HCT116 (cell line): ENCODE measurements around the gene PRMT1. TPM values are rescaled to one million over a fixed set of nuclear protein-coding genes. Genes with fewer than 3 reads are reported as not detected.

Source experiments
- ATAC-seq: fragments of 200-7000 bp; cut with Tn5 transposase; 2 replicates; pipeline ENCODE4 v1.9.1; 2020; ENCODE audit warnings: mild to moderate bottlenecking, moderate library complexity
- BruUV-seq: library from RNA; stranded (reverse); fragments of 400-500 nt; replicated peaks from 2 replicates; lab custom pipeline; 2021; lab: Mats Ljungman, UMichigan
- CTCF ChIA-PET: fragments of 300-600 bp; sonication (Branson Sonifier 250); formaldehyde crosslinking; loops from one replicate; lab custom pipeline; 2021; ENCODE audit warnings: antibody characterized with exemption; lab: Charles Lee
- POLR2A ChIA-PET: fragments of 300-600, 350-600 bp; sonication (Branson Sonifier 250); formaldehyde crosslinking; loops from one replicate; lab custom pipeline; 2021; ENCODE audit warnings: antibody characterized with exemption; lab: Charles Lee
- RAD21 ChIA-PET, 2 experiments: fragments of 300-600 bp; sonication (Branson Sonifier 250); formaldehyde crosslinking; loops; one replicate each; lab custom pipeline; 2023; ENCODE audit warnings: low total read pairs in 2 of 2; ENCODE audit not compliant: uncharacterized antibody in 2 of 2, unreplicated experiment in 2 of 2, low non-redundant PET in 1 of 2; lab: Charles Lee
- DNase-seq: peaks from one replicate; pipeline ENCODE4 v3.0.0-alpha.2; 2010; ENCODE audit warnings: low read depth, low spot score
- H2AFZ ChIP-seq: fragments of 200-600 bp; shearing (Covaris generic), sonication (generic); 2 replicates; pipeline ENCODE4 v1.6.1; 2017; ENCODE audit warnings: low read depth, mixed run types, mixed read lengths, antibody characterized with exemption, low read length; ENCODE audit not compliant: poor library complexity, severe bottlenecking
- H3K27ac ChIP-seq: 2 replicates; pipeline ENCODE4 v1.5.1; 2012; ENCODE audit warnings: low read depth, low read length
- H3K27me3 ChIP-seq: fragments of 200-600 bp; sonication (generic); 2 replicates; pipeline ENCODE4 v1.6.1; 2016; ENCODE audit warnings: mixed run types, low read length, mixed read lengths; ENCODE audit not compliant: insufficient read depth
- H3K36me3 ChIP-seq, 2 experiments: fragments of 200-500 bp in 1 of 2; fragments of 200-600 bp in 1 of 2; sonication (Bioruptor generic) in 1 of 2; sonication (generic) in 1 of 2; 2 replicates each; pipeline versions ENCODE4 v1.5.1 to v1.6.1; 2014 to 2016; ENCODE audit warnings: low read length in 2 of 2, inconsistent platforms in 1 of 2, mixed read lengths in 1 of 2, mixed run types in 1 of 2; ENCODE audit not compliant: insufficient read depth in 2 of 2, control insufficient read depth in 1 of 2
- H3K4me1 ChIP-seq, 2 experiments: fragments of 200-600 bp in 1 of 2; sonication (generic) in 1 of 2; 2 replicates each; pipeline versions ENCODE4 v1.5.1 to v1.6.1; 2012 to 2017; ENCODE audit warnings: low read length in 2 of 2, inconsistent platforms in 1 of 2, mild to moderate bottlenecking in 1 of 2, mixed read lengths in 1 of 2, mixed run types in 1 of 2, moderate library complexity in 1 of 2; ENCODE audit not compliant: insufficient read depth in 2 of 2, control insufficient read depth in 1 of 2
- H3K4me2 ChIP-seq: fragments of 200-600 bp; sonication (generic); 2 replicates; pipeline ENCODE4 v1.6.1; 2017; ENCODE audit warnings: mixed run types, low read length, mixed read lengths
- H3K4me3 ChIP-seq, 2 experiments: fragments of 200-600 bp in 1 of 2; sonication (generic) in 1 of 2; replicated peaks in 1 of 2; 2 replicates each; pipeline ENCODE4 v1.5.1; 2011 to 2016; ENCODE audit warnings: low read length in 2 of 2, control low read depth in 1 of 2, low read depth in 1 of 2, mild to moderate bottlenecking in 1 of 2, mixed read lengths in 1 of 2, mixed run types in 1 of 2
- H3K79me2 ChIP-seq: fragments of 200-600 bp; sonication (generic); 2 replicates; pipeline ENCODE4 v1.6.1; 2017; ENCODE audit warnings: mild to moderate bottlenecking, mixed run types, low read length, moderate library complexity, mixed read lengths; ENCODE audit not compliant: insufficient read depth
- H3K9ac ChIP-seq: fragments of 200-600 bp; sonication (generic); 2 replicates; pipeline ENCODE4 v1.6.1; 2016; ENCODE audit warnings: low read length, mixed read lengths
- H3K9me2 ChIP-seq: fragments of 200-600 bp; sonication (generic), shearing (Covaris generic); 2 replicates; pipeline ENCODE4 v1.6.1; 2017; ENCODE audit warnings: mixed run types, mild to moderate bottlenecking, moderate library complexity; ENCODE audit not compliant: insufficient read depth
- H3K9me3 ChIP-seq, 2 experiments: fragments of 200-500 bp in 1 of 2; fragments of 200-600 bp in 1 of 2; sonication (Bioruptor generic) in 1 of 2; sonication (generic) in 1 of 2; 2 replicates each; pipeline ENCODE4 v1.6.1; 2014 to 2017; ENCODE audit warnings: low read length in 2 of 2, mixed read lengths in 2 of 2, inconsistent platforms in 1 of 2, low read depth in 1 of 2, mild to moderate bottlenecking in 1 of 2, mixed run types in 1 of 2, moderate library complexity in 1 of 2; ENCODE audit not compliant: control insufficient read depth in 1 of 2, insufficient read depth in 1 of 2
- H4K20me1 ChIP-seq: fragments of 200-600 bp; sonication (generic), shearing (Covaris generic); 2 replicates; pipeline ENCODE4 v1.6.1; 2017; ENCODE audit warnings: mixed run types, mild to moderate bottlenecking, moderate library complexity; ENCODE audit not compliant: insufficient read depth
- EGR1 ChIP-seq: IDR thresholded peaks from 2 replicates; pipeline ENCODE4 v1.6.1; 2012; ENCODE audit warnings: low read depth
- EZH2 ChIP-seq: fragments of 200-600 bp; sonication (generic); IDR thresholded peaks from 2 replicates; pipeline ENCODE4 v1.6.1; 2017; ENCODE audit warnings: antibody characterized with exemption, mixed run types
- POLR2A ChIP-seq: IDR thresholded peaks from 2 replicates; pipeline ENCODE4 v1.7.0; 2011; ENCODE audit warnings: borderline replicate concordance; ENCODE audit not compliant: insufficient read depth, insufficient read length; ENCODE audit errors: extremely low read depth
- POLR2AphosphoS5 ChIP-seq: IDR thresholded peaks from 2 replicates; pipeline ENCODE4 v1.6.1; 2011; ENCODE audit warnings: mild to moderate bottlenecking, low read depth, low read length, moderate library complexity
- SP1 ChIP-seq: IDR thresholded peaks from 2 replicates; pipeline ENCODE4 v1.6.1; 2012; ENCODE audit warnings: low read depth
- SRF ChIP-seq: IDR thresholded peaks from 2 replicates; pipeline ENCODE4 v1.6.1; 2012; ENCODE audit warnings: low read depth
- TCF7L2 ChIP-seq: IDR thresholded peaks from 2 replicates; pipeline ENCODE4 v1.7.0; 2011; ENCODE audit warnings: borderline replicate concordance, inconsistent platforms; ENCODE audit not compliant: insufficient read depth, insufficient read length; ENCODE audit errors: extremely low read depth
- YY1 ChIP-seq: IDR thresholded peaks from 2 replicates; pipeline ENCODE4 v1.6.1; 2011; ENCODE audit warnings: low read length, low read depth, moderate library complexity, mild to moderate bottlenecking; ENCODE audit not compliant: insufficient replicate concordance; ENCODE audit errors: extremely low read depth
- intact Hi-C: fragments of 100-400 bp; cut with micrococcal nuclease; formaldehyde crosslinking; loops from 2 replicates; pipeline ENCODE4 v1.10.0; 2022
- total RNA-seq: library from RNA; stranded (reverse); gene quantifications from one replicate; pipeline ENCODE4 v1.2.1, GENCODE V29; 2021; ENCODE audit not compliant: unreplicated experiment
- TF ChIP-seq, protein P1 (sequence below): IDR thresholded peaks from 2 replicates; pipeline ENCODE4 v1.6.1; 2012

Gene PRMT1
- total RNA-seq, 1 experiment from 2014 or later: 428 TPM

DNA sequence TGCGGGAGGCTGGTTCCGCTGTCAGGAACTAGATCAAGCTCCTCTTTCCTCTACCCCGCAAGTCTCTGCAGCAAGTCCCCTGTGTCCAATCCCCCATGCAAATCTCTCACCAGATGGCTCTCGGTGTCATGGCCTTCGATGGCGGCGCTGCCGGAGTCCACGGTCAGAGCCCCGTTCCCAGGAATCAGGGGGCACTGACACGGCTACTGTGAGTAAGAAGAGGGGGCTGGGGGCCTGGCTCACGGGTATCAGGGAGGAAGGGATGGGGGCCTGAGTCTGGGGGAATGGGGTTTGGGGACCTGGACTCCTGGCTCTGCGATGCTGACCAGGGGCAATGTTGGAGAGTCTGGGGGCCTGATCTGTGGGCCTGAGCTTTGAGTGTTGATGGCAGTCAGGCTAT is 31.1 kb upstream of the PRMT1 start:
- TF ChIP-seq EZH2 (no peak), SRF (no peak), TCF7L2 (no peak), POLR2AphosphoS5 (no peak), SP1 (no peak), YY1 (no peak)
- TF ChIP-seq, protein P1, sequence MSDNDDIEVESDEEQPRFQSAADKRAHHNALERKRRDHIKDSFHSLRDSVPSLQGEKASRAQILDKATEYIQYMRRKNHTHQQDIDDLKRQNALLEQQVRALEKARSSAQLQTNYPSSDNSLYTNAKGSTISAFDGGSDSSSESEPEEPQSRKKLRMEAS: no peak
- H3K9ac ChIP-seq: no peak overlapping the region
- H3K36me3 ChIP-seq: peaks cover 23 to 29% of the 10 kb centered on the region in 2 experiments; a peak in 3 of 4 replicates
- no peaks in the 10 kb centered on the region for H3K9me2 ChIP-seq
- ATAC-seq: no peak
- CTCF ChIA-PET: no interaction called here
- no peak overlapping the region for H2AFZ ChIP-seq
- peaks cover 6 to 12% of the 10 kb centered on the region in 2 experiments for H3K4me1 ChIP-seq
- H3K4me2 ChIP-seq: no peak overlapping the region
- no peaks in the 10 kb centered on the region for H4K20me1 ChIP-seq
- intact Hi-C loops: no loop called here
- no peak for DNase-seq
- RAD21 ChIA-PET: no interaction called here
- H3K79me2 ChIP-seq: peaks cover 78% of the 10 kb centered on the region
- POLR2A ChIA-PET: interaction anchor here (1.6 kb wide), 1 partner anchor 30 kb away, joined by 3 read pairs; no protein-coding TSS in a partner anchor
- no TSS peak for BruUV-seq
- H3K27ac ChIP-seq: no peak overlapping the region
- H3K27me3 ChIP-seq: no peaks in the 10 kb centered on the region
- no peak overlapping the region for H3K4me3 ChIP-seq
- H3K9me3 ChIP-seq: no peaks in the 10 kb centered on the region

DNA sequence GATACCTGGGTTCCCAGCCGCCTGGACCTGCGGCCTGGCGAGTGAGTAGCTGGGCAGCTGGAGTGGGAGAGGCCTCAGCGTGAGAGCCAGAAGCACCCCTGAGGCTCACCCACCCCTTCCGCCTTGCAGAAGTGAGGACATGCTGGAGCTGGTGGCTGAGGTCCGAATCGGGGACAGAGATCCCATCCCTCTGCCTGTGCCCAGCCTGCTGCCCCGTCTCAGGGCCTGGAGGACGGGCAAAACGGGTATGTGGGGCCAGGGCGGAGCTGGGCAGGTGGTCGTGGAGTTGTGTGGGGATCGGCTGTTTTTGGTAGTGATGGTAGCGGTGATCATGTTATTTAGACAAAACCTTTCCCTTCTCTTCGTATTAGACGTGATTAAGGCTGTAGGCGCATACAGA is 30.5 kb upstream of the PRMT1 start:
- no TSS peak for BruUV-seq
- ATAC-seq: no peak

More for the DNA sequence above, 30.5 kb upstream of the PRMT1 start:
- no peak for TF ChIP-seq EZH2
- no peak for TF ChIP-seq YY1
- no peak for TF ChIP-seq EGR1
- no peak for TF ChIP-seq POLR2A
- TF ChIP-seq, protein P1: no peak
- TF ChIP-seq SRF: no peak
- peaks cover 6 to 12% of the 10 kb centered on the region in 2 experiments for H3K4me1 ChIP-seq
- no peaks in the 10 kb centered on the region for H4K20me1 ChIP-seq
- H3K27ac ChIP-seq: no peak overlapping the region
- RAD21 ChIA-PET: no interaction called here
- no peaks in the 10 kb centered on the region for H3K9me2 ChIP-seq
- no peak overlapping the region for H3K9ac ChIP-seq
- H3K27me3 ChIP-seq: no peaks in the 10 kb centered on the region
- H2AFZ ChIP-seq: no peak overlapping the region
- H3K9me3 ChIP-seq: no peaks in the 10 kb centered on the region
- DNase-seq: no peak
- CTCF ChIA-PET: no interaction called here
- intact Hi-C loops: no loop called here
- peaks cover 23 to 32% of the 10 kb centered on the region in 2 experiments; a peak in 3 of 4 replicates for H3K36me3 ChIP-seq
- H3K79me2 ChIP-seq: peaks cover 76% of the 10 kb centered on the region
- H3K4me2 ChIP-seq: no peak overlapping the region
- no peak overlapping the region for H3K4me3 ChIP-seq
- POLR2A ChIA-PET: interaction anchor here (1.6 kb wide), 1 partner anchor 30 kb away, joined by 3 read pairs; no protein-coding TSS in a partner anchor
